GM18519 (cell line): ENCODE measurements around the gene SLIT1.

Source experiments
- ATAC-seq: cut with Tn5 transposase; IDR thresholded peaks from one replicate; pipeline ENCODE4 v1.9.1; 2021; ENCODE audit warnings: mild to moderate bottlenecking, moderate library complexity; ENCODE audit not compliant: unreplicated experiment, low FRiP score

Gene SLIT1

GRCh38 chr10:97032624-97033023 is 153.1 kb downstream of the SLIT1 start:
- no peak for ATAC-seq

GRCh38 chr10:97031459-97031858 is 154.3 kb downstream of the SLIT1 start:
- ATAC-seq, result no peak

GRCh38 chr10:97030894-97031293 is 154.9 kb downstream of the SLIT1 start:
- no peak for ATAC-seq

GRCh38 chr10:97029271-97029670 is 156.5 kb downstream of the SLIT1 start:
- no peak for ATAC-seq

- no peak for ATAC-seq
These were observed 157.0 kb downstream of the SLIT1 start for GRCh38 chr10:97028832-97029178.

- ATAC-seq, result no peak
These were observed 157.5 kb downstream of the SLIT1 start for GRCh38 chr10:97028126-97028831.

- no peak for ATAC-seq
These were observed 160.0 kb downstream of the SLIT1 start for GRCh38 chr10:97025613-97026242.

- ATAC-seq, result no peak
These were observed 161.3 kb downstream of the SLIT1 start for GRCh38 chr10:97024168-97025073.

- no peak for ATAC-seq
These were observed 162.2 kb downstream of the SLIT1 start for GRCh38 chr10:97023401-97024167.

- no peak for ATAC-seq
These were observed 163.1 kb downstream of the SLIT1 start for GRCh38 chr10:97022616-97023015.

GRCh38 chr10:97020452-97021400 is 165.0 kb downstream of the SLIT1 start:
- no peak for ATAC-seq

- ATAC-seq, result no peak
These were observed 166.4 kb downstream of the SLIT1 start for GRCh38 chr10:97019213-97019844.

GRCh38 chr10:97018251-97019212 is 167.2 kb downstream of the SLIT1 start:
- no peak for ATAC-seq

- ATAC-seq, result no peak
These were observed 168.3 kb downstream of the SLIT1 start for GRCh38 chr10:97017474-97017903.

GRCh38 chr10:97016728-97017473 is 168.9 kb downstream of the SLIT1 start:
- ATAC-seq, result no peak

GRCh38 chr10:97015240-97015639 is 170.5 kb downstream of the SLIT1 start:
- no peak for ATAC-seq

- no peak for ATAC-seq
These were observed 171.8 kb downstream of the SLIT1 start for GRCh38 chr10:97013983-97014382.
